ENCODE results near the gene CCSER1. TPM values are rescaled to one million over a fixed set of nuclear protein-coding genes. Genes with fewer than 3 reads are reported as not detected.

Gene CCSER1
- total and polyA plus RNA-seq, 8 donors, result 2.0 to 9.0 (median 4.2) TPM

GRCh38 chr4:90449626-90450025 is 322.4 kb downstream of the CCSER1 start:
- no peak for DNase-seq
- Histone ChIP-seq H3K4me1 (no peaks in the 10 kb centered on the region), H3K27me3 (no peaks in the 10 kb centered on the region), H3K27ac (no peak overlapping the region), H3K36me3 (no peaks in the 10 kb centered on the region), H3K9me3 (peaks cover 0 to 7% of the 10 kb centered on the region in 2 donors), H3K4me3 (no peak overlapping the region)
- TF ChIP-seq CTCF (IDR thresholded peaks at IDR 0.05), result no peak
- intact Hi-C loops (cut with DNase I), result no loop called here
- no peak for ATAC-seq

GRCh38 chr4:90456891-90457290 is 329.7 kb downstream of the CCSER1 start:
- peak in 1 of 4 donors; percentile 69 for DNase-seq
- H3K27me3 ChIP-seq, result no peaks in the 10 kb centered on the region
- no peak for ATAC-seq

GRCh38 chr4:90457817-90458216 is 330.6 kb downstream of the CCSER1 start:
- H3K9me3 ChIP-seq, result peaks cover 0 to 25% of the 10 kb centered on the region in 2 donors
- no peaks in the 10 kb centered on the region for H3K27me3 ChIP-seq
- H3K4me3 ChIP-seq, result no peak overlapping the region
- ATAC-seq, result no peak
- no peak overlapping the region for H3K27ac ChIP-seq
- TF ChIP-seq CTCF (IDR thresholded peaks at IDR 0.05), result no peak
- intact Hi-C loops (cut with DNase I), result no loop called here
- H3K36me3 ChIP-seq, result no peaks in the 10 kb centered on the region
- no peak for DNase-seq
- no peaks in the 10 kb centered on the region for H3K4me1 ChIP-seq

More at GRCh38 chr4:90456891-90457290, 329.7 kb downstream of the CCSER1 start:
- intact Hi-C loops (cut with DNase I), result no loop called here
- Histone ChIP-seq H3K9me3 (peaks cover 0 to 25% of the 10 kb centered on the region in 2 donors), H3K36me3 (no peaks in the 10 kb centered on the region), H3K27ac (no peak overlapping the region), H3K4me1 (no peaks in the 10 kb centered on the region), H3K4me3 (no peak overlapping the region)
- TF ChIP-seq CTCF (IDR thresholded peaks at IDR 0.05), result no peak

- no peak for TF ChIP-seq CTCF (IDR thresholded peaks at IDR 0.05)
- Histone ChIP-seq H3K36me3 (no peaks in the 10 kb centered on the region), H3K9me3 (peaks cover 0 to 25% of the 10 kb centered on the region in 2 donors), H3K4me1 (no peaks in the 10 kb centered on the region), H3K4me3 (no peak overlapping the region), H3K27me3 (no peaks in the 10 kb centered on the region), H3K27ac (no peak overlapping the region)
- ATAC-seq, result no peak
- intact Hi-C loops (cut with DNase I), result no loop called here
- DNase-seq, result no peak
Observed at GRCh38 chr4:90458576-90458975, 331.4 kb downstream of the CCSER1 start.

GRCh38 chr4:90474484-90474883 is 347.3 kb downstream of the CCSER1 start:
- no peaks in the 10 kb centered on the region for H3K36me3 ChIP-seq
- no peaks in the 10 kb centered on the region for H3K9me3 ChIP-seq
- intact Hi-C loops (cut with DNase I), result no loop called here
- no peaks in the 10 kb centered on the region for H3K4me1 ChIP-seq
- no peak overlapping the region for H3K4me3 ChIP-seq
- ATAC-seq (peak; percentile 86), DNase-seq (peak in 2 of 4 donors; percentile 0 to 17)
- peak overlapping the region in 1 of 2 donors; percentile 35 for H3K27ac ChIP-seq
- no peaks in the 10 kb centered on the region for H3K27me3 ChIP-seq
- no peak for TF ChIP-seq CTCF (IDR thresholded peaks at IDR 0.05)
